Fibroblast of lung (primary cell): ENCODE results near the gene RYR1. TPM values are rescaled to one million over a fixed set of nuclear protein-coding genes. Genes with fewer than 3 reads are reported as not detected.

Experiments used
- DNase-seq, 2 donors: peaks; one replicate each; pipeline versions ENCODE4 v3.0.0 to v3.0.0-alpha.2; 2010; ENCODE audit warnings: low read depth in 2 of 2
- H2AFZ ChIP-seq: 2 replicates; pipeline ENCODE4 v1.5.1; 2012; ENCODE audit warnings: low read length, control low read depth, inconsistent platforms
- H3K27ac ChIP-seq: 2 replicates; pipeline ENCODE4 v1.5.1; 2011; ENCODE audit warnings: low read length, control low read depth; ENCODE audit not compliant: insufficient read depth
- H3K27me3 ChIP-seq: 2 replicates; pipeline ENCODE4 v1.5.1; 2011; ENCODE audit warnings: mild to moderate bottlenecking, low read length; ENCODE audit not compliant: control insufficient read depth, insufficient read depth
- H3K36me3 ChIP-seq: 2 replicates; pipeline ENCODE4 v1.5.1; 2011; ENCODE audit warnings: low read length; ENCODE audit not compliant: control insufficient read depth, insufficient read depth
- H3K4me1 ChIP-seq: 2 replicates; pipeline ENCODE4 v1.5.1; 2011; ENCODE audit warnings: low read length; ENCODE audit not compliant: control insufficient read depth, insufficient read depth; ENCODE audit errors: extremely low read depth
- H3K4me2 ChIP-seq: 2 replicates; pipeline ENCODE4 v1.5.1; 2011; ENCODE audit warnings: low read length, control low read depth; ENCODE audit not compliant: insufficient read depth; ENCODE audit errors: extremely low read depth
- H3K4me3 ChIP-seq, 4 experiments: fragments of 200-600 bp in 1 of 4; sonication (generic) in 1 of 4; replicated peaks in 1 of 4; 2 replicates each; pipeline ENCODE4 v1.5.1; 2011 to 2016; ENCODE audit warnings: low read length in 4 of 4, low read depth in 3 of 4, mild to moderate bottlenecking in 3 of 4, control low read depth in 2 of 4, inconsistent platforms in 1 of 4, mixed read lengths in 1 of 4; ENCODE audit not compliant: insufficient read depth in 1 of 4; ENCODE audit errors: control extremely low read depth in 1 of 4
- H3K79me2 ChIP-seq: 2 replicates; pipeline ENCODE4 v1.5.1; 2012; ENCODE audit warnings: mild to moderate bottlenecking, low read length, inconsistent platforms; ENCODE audit not compliant: control insufficient read depth, insufficient read depth
- H3K9ac ChIP-seq: 2 replicates; pipeline ENCODE4 v1.5.1; 2011; ENCODE audit warnings: mild to moderate bottlenecking, low read length, control low read depth; ENCODE audit not compliant: insufficient read depth
- H3K9me3 ChIP-seq: 2 replicates; pipeline ENCODE4 v1.5.1; 2012; ENCODE audit warnings: low read depth, low read length; ENCODE audit not compliant: control insufficient read depth, insufficient read depth
- H4K20me1 ChIP-seq: 2 replicates; pipeline ENCODE4 v1.5.1; 2011; ENCODE audit warnings: low read length; ENCODE audit not compliant: control insufficient read depth, insufficient read depth; ENCODE audit errors: extremely low read depth
- EZH2 ChIP-seq: IDR thresholded peaks from 2 replicates; pipeline ENCODE4 v1.5.1; 2012; ENCODE audit warnings: low read length, control low read depth, mild to moderate bottlenecking; ENCODE audit errors: missing control alignments
- polyA plus RNA-seq, 2 donors: library from polyadenylated mRNA; depleted of rRNA in 1 of 2; stranded (reverse) in 1 of 2; unstranded in 1 of 2; fragments of >200 nt; gene quantifications; 2 replicates each; pipeline ENCODE4 v1.2.1, GENCODE V29; 2011 to 2012; ENCODE audit warnings: missing spikeins in 1 of 2
- total RNA-seq: library from RNA; depleted of rRNA; stranded (reverse); fragments of >200 nt; gene quantifications from 2 replicates; pipeline ENCODE4 v1.2.1, GENCODE V29; 2014
- TF ChIP-seq, protein P1 (sequence below), 2 donors: IDR thresholded peaks in 1 of 2; conservative IDR thresholded peaks in 1 of 2; 1 replicate in 1 of 2; 2 replicates in 1 of 2; pipeline ENCODE4 v1.5.1; 2011 to 2012; ENCODE audit warnings: low read length in 2 of 2, control low read depth in 1 of 2, inconsistent platforms in 1 of 2, low read depth in 1 of 2, mild to moderate bottlenecking in 1 of 2

The RYR1 gene
- total and polyA plus RNA-seq, 2 donors (not counting 1 experiment from before 2014, with no cell fraction given), result under 0.01 TPM

DNA sequence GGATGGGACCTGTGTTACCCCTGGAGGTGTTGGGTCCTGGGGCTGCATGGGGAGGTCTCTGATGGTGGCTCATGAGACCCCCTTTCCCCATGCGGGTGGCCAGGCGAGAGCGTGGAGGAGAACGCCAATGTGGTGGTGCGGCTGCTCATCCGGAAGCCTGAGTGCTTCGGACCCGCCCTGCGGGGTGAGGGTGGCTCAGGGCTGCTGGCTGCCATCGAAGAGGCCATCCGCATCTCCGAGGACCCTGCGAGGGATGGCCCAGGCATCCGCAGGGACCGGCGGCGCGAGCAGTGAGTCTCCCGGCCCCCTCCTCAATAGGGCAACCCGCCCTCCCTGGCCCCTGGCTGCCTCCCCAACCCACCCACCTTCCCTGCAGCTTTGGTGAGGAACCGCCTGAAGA, 66.0 kb downstream of the RYR1 start:
- Histone ChIP-seq H3K9me3 (no peaks in the 10 kb centered on the region), H3K4me1 (no peaks in the 10 kb centered on the region), H3K9ac (no peak overlapping the region), H4K20me1 (no peaks in the 10 kb centered on the region), H3K36me3 (no peaks in the 10 kb centered on the region), H3K4me3 (no peak overlapping the region), H3K27me3 (no peaks in the 10 kb centered on the region), H3K4me2 (no peak overlapping the region), H3K79me2 (no peaks in the 10 kb centered on the region), H2AFZ (no peak overlapping the region), H3K27ac (no peak overlapping the region)
- no peak for TF ChIP-seq EZH2
- TF ChIP-seq, protein P1, sequence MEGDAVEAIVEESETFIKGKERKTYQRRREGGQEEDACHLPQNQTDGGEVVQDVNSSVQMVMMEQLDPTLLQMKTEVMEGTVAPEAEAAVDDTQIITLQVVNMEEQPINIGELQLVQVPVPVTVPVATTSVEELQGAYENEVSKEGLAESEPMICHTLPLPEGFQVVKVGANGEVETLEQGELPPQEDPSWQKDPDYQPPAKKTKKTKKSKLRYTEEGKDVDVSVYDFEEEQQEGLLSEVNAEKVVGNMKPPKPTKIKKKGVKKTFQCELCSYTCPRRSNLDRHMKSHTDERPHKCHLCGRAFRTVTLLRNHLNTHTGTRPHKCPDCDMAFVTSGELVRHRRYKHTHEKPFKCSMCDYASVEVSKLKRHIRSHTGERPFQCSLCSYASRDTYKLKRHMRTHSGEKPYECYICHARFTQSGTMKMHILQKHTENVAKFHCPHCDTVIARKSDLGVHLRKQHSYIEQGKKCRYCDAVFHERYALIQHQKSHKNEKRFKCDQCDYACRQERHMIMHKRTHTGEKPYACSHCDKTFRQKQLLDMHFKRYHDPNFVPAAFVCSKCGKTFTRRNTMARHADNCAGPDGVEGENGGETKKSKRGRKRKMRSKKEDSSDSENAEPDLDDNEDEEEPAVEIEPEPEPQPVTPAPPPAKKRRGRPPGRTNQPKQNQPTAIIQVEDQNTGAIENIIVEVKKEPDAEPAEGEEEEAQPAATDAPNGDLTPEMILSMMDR (conservative IDR thresholded peaks at IDR 0.05 in 1 of 2, IDR thresholded peaks at IDR 0.05 in 1 of 2; ENCODE audit: low read depth in 1 of 2, low read length in 2 of 2), result no peak
- no peak for DNase-seq

DNA sequence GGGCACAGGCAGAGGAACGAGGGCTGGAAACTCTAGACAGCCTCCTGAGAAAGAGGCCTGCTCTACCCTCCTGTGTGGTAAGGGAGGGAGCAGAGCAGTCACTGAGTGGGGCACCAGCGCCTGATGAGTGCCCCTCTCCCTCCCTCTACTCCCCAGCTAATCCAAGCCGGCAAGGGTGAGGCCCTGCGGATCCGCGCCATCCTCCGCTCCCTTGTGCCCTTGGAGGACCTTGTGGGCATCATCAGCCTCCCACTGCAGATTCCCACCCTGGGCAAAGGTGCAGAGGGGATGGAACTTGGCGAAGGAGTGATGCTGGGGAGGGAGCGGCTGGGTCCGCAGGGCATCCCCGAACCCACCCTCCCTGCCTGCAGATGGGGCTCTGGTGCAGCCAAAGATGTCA, 67.0 kb downstream of the RYR1 start:
- Histone ChIP-seq H4K20me1 (no peaks in the 10 kb centered on the region), H3K79me2 (no peaks in the 10 kb centered on the region), H3K27ac (no peak overlapping the region), H3K36me3 (no peaks in the 10 kb centered on the region), H3K9me3 (no peaks in the 10 kb centered on the region), H2AFZ (no peak overlapping the region), H3K4me2 (no peak overlapping the region), H3K27me3 (no peaks in the 10 kb centered on the region), H3K4me3 (no peak overlapping the region), H3K4me1 (no peaks in the 10 kb centered on the region), H3K9ac (no peak overlapping the region)
- DNase-seq, result no peak
- TF ChIP-seq, protein P1 (conservative IDR thresholded peaks at IDR 0.05 in 1 of 2, IDR thresholded peaks at IDR 0.05 in 1 of 2; ENCODE audit: low read depth in 1 of 2, low read length in 2 of 2), result no peak
- no peak for TF ChIP-seq EZH2

DNA sequence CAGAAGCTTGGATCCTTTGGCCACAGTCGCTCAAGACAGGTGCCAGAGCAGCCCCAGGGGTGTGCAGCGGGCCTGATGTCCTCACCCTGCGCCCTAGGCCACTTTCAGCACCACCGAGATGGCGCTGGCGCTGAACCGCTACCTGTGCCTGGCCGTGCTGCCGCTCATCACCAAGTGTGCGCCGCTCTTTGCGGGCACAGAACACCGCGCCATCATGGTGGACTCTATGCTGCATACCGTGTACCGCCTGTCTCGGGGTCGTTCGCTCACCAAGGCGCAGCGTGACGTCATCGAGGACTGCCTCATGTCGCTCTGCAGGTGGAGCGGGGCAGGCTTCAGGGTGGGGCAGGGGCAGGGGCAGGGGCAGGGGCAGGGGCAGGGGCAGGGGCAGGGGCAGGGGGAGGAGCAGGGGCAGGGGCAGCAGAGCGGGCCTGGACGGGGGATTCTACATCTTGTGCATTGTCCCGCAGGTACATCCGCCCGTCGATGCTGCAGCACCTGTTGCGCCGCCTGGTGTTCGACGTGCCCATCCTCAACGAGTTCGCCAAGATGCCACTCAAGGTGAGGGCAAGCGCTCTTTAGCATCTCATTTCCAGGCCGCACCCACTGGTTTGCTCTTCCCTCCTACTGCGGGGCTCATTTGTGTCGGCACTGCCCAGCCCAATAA, 69.1 kb downstream of the RYR1 start:
- Histone ChIP-seq H3K9me3 (no peaks in the 10 kb centered on the region), H3K79me2 (no peaks in the 10 kb centered on the region), H3K4me3 (no peak overlapping the region), H3K4me2 (no peak overlapping the region), H3K36me3 (no peaks in the 10 kb centered on the region), H3K4me1 (no peaks in the 10 kb centered on the region), H3K9ac (no peak overlapping the region), H2AFZ (no peak overlapping the region), H3K27me3 (no peaks in the 10 kb centered on the region), H3K27ac (no peak overlapping the region), H4K20me1 (no peaks in the 10 kb centered on the region)
- no peak for DNase-seq
- TF ChIP-seq EZH2, result no peak
- TF ChIP-seq, protein P1 (conservative IDR thresholded peaks at IDR 0.05 in 1 of 2, IDR thresholded peaks at IDR 0.05 in 1 of 2; ENCODE audit: low read depth in 1 of 2, low read length in 2 of 2), result no peak
